Ascending aorta (tissue), 2 donors: Measurements from ENCODE around the gene FDPS. TPM values are rescaled to one million over a fixed set of nuclear protein-coding genes. Genes with fewer than 3 reads are reported as not detected.

Source experiments
- DNase-seq, 2 donors: peaks; one replicate each; pipeline ENCODE4 v3.0.0-alpha.2; 2019; ENCODE audit warnings: low spot score in 2 of 2
- H3K27ac ChIP-seq, 2 donors: fragments of 200-600 bp; sonication (generic); one replicate each; pipeline ENCODE4 v1.5.1; 2016 to 2017; ENCODE audit warnings: mild to moderate bottlenecking in 1 of 2
- H3K27me3 ChIP-seq: fragments of 200-600 bp; sonication (generic); one replicate; pipeline ENCODE4 v1.5.1; 2017
- H3K36me3 ChIP-seq, 2 donors: fragments of 200-600 bp; sonication (generic); one replicate each; pipeline ENCODE4 v1.5.1; 2016
- H3K4me1 ChIP-seq, 2 donors: fragments of 200-600 bp; sonication (generic); one replicate each; pipeline ENCODE4 v1.5.1; 2016 to 2017; ENCODE audit warnings: mild to moderate bottlenecking in 1 of 2
- H3K4me3 ChIP-seq, 2 donors: fragments of 200-600 bp; sonication (generic); one replicate each; pipeline ENCODE4 v1.5.1; 2016 to 2017; ENCODE audit warnings: mild to moderate bottlenecking in 1 of 2
- H3K9me3 ChIP-seq, 2 donors: fragments of 200-600 bp; sonication (generic); one replicate each; pipeline ENCODE4 v1.5.1; 2016
- CTCF ChIP-seq, 3 experiments: fragments of 200-600 bp in 2 of 3; fragments of 450-650 bp in 1 of 3; sonication (generic) in 2 of 3; IDR thresholded peaks; one replicate each; pipeline ENCODE4 v1.5.1; 2016 to 2019; ENCODE audit warnings: antibody characterized with exemption in 3 of 3, mild to moderate bottlenecking in 1 of 3, moderate library complexity in 1 of 3
- intact Hi-C: fragments of 100-400 bp; cut with DNase I; formaldehyde crosslinking; loops from one replicate; pipeline ENCODE4 v1.15.1; 2023
- total RNA-seq: library from RNA; depleted of rRNA; stranded (reverse); fragments of >200 nt; gene quantifications from one replicate; pipeline ENCODE4 v1.1.0, GENCODE V29; 2016

FDPS gene
- total RNA-seq, 1 donor from 2014 or later: 51.7 TPM

- Histone ChIP-seq H3K4me1 (peaks cover 10 to 23% of the 10 kb centered on the region in 2 donors), H3K36me3 (peaks cover 14 to 27% of the 10 kb centered on the region in 2 donors), H3K9me3 (no peaks in the 10 kb centered on the region), H3K27me3 (no peaks in the 10 kb centered on the region), H3K4me3 (peak within 1 kb of the TSS; percentile 78 to 97), H3K27ac (peak within 1 kb of the TSS; percentile 93 to 98)
- intact Hi-C loops: loop anchor here (1.0 to 10.0 kb wide), 4 partner anchors 11 to 289 kb away; partner anchors contain the start of genes ASH1L and SCAMP3
- no peak for TF ChIP-seq CTCF (IDR thresholded peaks at IDR 0.05)
- peak; percentile 73 to 97 for DNase-seq
Measured at GRCh38 chr1:155273343-155274245, 35.1 kb upstream of the FDPS start, which contains the start of gene CLK2. CLK2 (minus strand) TSS chr1:155273504; CDS start chr1:155270977, 2,527 bp downstream.

GRCh38 chr1:155277070-155277901, 31.4 kb upstream of the FDPS start, which contains the start of gene HCN3:
HCN3 (plus strand) TSS chr1:155277463; CDS start chr1:155277591, 128 bp downstream.
- no peaks in the 10 kb centered on the region for H3K27me3 ChIP-seq
- peak; percentile 85 to 99 for DNase-seq
- no peaks in the 10 kb centered on the region for H3K9me3 ChIP-seq
- peak within 1 kb of the TSS; percentile 64 to 80 for H3K4me3 ChIP-seq
- intact Hi-C loops: loop anchor here (1.0 to 10.0 kb wide), 6 partner anchors 22 to 468 kb away; partner anchors contain the start of genes ENTREP3 and FDPS
- no peaks in the 10 kb centered on the region for H3K36me3 ChIP-seq
- H3K27ac ChIP-seq: peak within 1 kb of the TSS; percentile 53 to 64
- TF ChIP-seq CTCF (IDR thresholded peaks at IDR 0.05): peak in 2 of 3 experiments; percentile 62 to 74
- H3K4me1 ChIP-seq: peaks cover 6 to 15% of the 10 kb centered on the region in 2 donors

GRCh38 chr1:155277902-155278688, 30.6 kb upstream of the FDPS start:
- peak overlapping the region in 1 of 2 donors; percentile 64 for H3K27ac ChIP-seq
- no peak for TF ChIP-seq CTCF (IDR thresholded peaks at IDR 0.05)
- intact Hi-C loops: loop anchor here (1.0 to 10.0 kb wide), 6 partner anchors 23 to 467 kb away; partner anchors contain the start of genes ENTREP3 and FDPS
- H3K4me3 ChIP-seq: peak overlapping the region; percentile 64 to 80
- H3K9me3 ChIP-seq: no peaks in the 10 kb centered on the region
- H3K36me3 ChIP-seq: no peaks in the 10 kb centered on the region
- no peaks in the 10 kb centered on the region for H3K27me3 ChIP-seq
- DNase-seq: peak in 1 of 2 donors; percentile 81
- peaks cover 5 to 13% of the 10 kb centered on the region in 2 donors for H3K4me1 ChIP-seq

- TF ChIP-seq CTCF (IDR thresholded peaks at IDR 0.05): no peak
- intact Hi-C loops: loop anchor here (5.0 to 10.0 kb wide), 2 partner anchors 226 to 314 kb away; no protein-coding TSS in a partner anchor
- H3K4me3 ChIP-seq: no peak overlapping the region
Measured at GRCh38 chr1:155278689-155279160, 29.9 kb upstream of the FDPS start.

More at GRCh38 chr1:155278689-155279160, 29.9 kb upstream of the FDPS start:
- H3K27me3 ChIP-seq: no peaks in the 10 kb centered on the region
- no peaks in the 10 kb centered on the region for H3K36me3 ChIP-seq
- no peaks in the 10 kb centered on the region for H3K9me3 ChIP-seq
- H3K27ac ChIP-seq: no peak overlapping the region
- H3K4me1 ChIP-seq: peaks cover 5 to 13% of the 10 kb centered on the region in 2 donors
- no peak for DNase-seq
